Hepatocyte (in vitro differentiated cells): ENCODE measurements around the gene SNAPIN. TPM values are rescaled to one million over a fixed set of nuclear protein-coding genes. Genes with fewer than 3 reads are reported as not detected.
A peak's percentile ranks its signal among the peaks of the same experiment; 100 is the strongest.

Experiments
- DNase-seq: peaks from one replicate; pipeline ENCODE4 v3.0.0-alpha.2; 2016; ENCODE audit warnings: low spot score
- H2AFZ ChIP-seq: fragments of 200-600 bp; sonication (generic); 2 replicates; pipeline ENCODE4 v1.6.0; 2016; ENCODE audit warnings: antibody characterized with exemption, mild to moderate bottlenecking
- H3K27ac ChIP-seq: fragments of 200-600 bp; sonication (generic); 2 replicates; pipeline ENCODE4 v1.5.1; 2016; ENCODE audit warnings: mild to moderate bottlenecking
- H3K27me3 ChIP-seq: fragments of 200-600 bp; sonication (generic); 2 replicates; pipeline ENCODE4 v1.6.1; 2016
- H3K36me3 ChIP-seq: fragments of 200-600 bp; sonication (generic); replicated peaks from 2 replicates; pipeline ENCODE4 v1.5.1; 2016; ENCODE audit warnings: low read depth; ENCODE audit not compliant: insufficient read depth
- H3K4me1 ChIP-seq: fragments of 200-600 bp; sonication (generic); 2 replicates; pipeline ENCODE4 v1.5.1; 2016; ENCODE audit warnings: mild to moderate bottlenecking, moderate library complexity; ENCODE audit not compliant: insufficient read depth
- H3K4me2 ChIP-seq: fragments of 200-600 bp; sonication (generic); 2 replicates; pipeline ENCODE4 v1.6.0; 2016
- H3K4me3 ChIP-seq: fragments of 200-600 bp; sonication (generic); 2 replicates; pipeline ENCODE4 v1.5.1; 2016; ENCODE audit warnings: mild to moderate bottlenecking
- H3K79me2 ChIP-seq: fragments of 200-600 bp; sonication (generic); 2 replicates; pipeline ENCODE4 v1.6.0; 2017; ENCODE audit warnings: mild to moderate bottlenecking
- H3K9me2 ChIP-seq: fragments of 200-600 bp; sonication (generic); replicated peaks from 2 replicates; pipeline ENCODE4 v1.6.0; 2017; ENCODE audit warnings: mild to moderate bottlenecking; ENCODE audit not compliant: insufficient read depth
- H3K9me3 ChIP-seq: fragments of 200-600 bp; sonication (generic); 2 replicates; pipeline ENCODE4 v1.5.1; 2016; ENCODE audit warnings: low read depth, mild to moderate bottlenecking
- H4K20me1 ChIP-seq: fragments of 200-600 bp; sonication (generic); 2 replicates; pipeline ENCODE4 v1.6.0; 2016; ENCODE audit warnings: mild to moderate bottlenecking; ENCODE audit not compliant: insufficient read depth, poor library complexity, severe bottlenecking
- CTCF ChIP-seq: fragments of 200-600 bp; sonication (generic); IDR thresholded peaks from 2 replicates; pipeline ENCODE4 v1.5.1; 2016; ENCODE audit warnings: antibody characterized with exemption, mild to moderate bottlenecking; ENCODE audit not compliant: poor library complexity
- EZH2 ChIP-seq: fragments of 200-600 bp; sonication (generic); IDR thresholded peaks from 2 replicates; pipeline ENCODE4 v1.6.1; 2016; ENCODE audit warnings: antibody characterized with exemption, mild to moderate bottlenecking, borderline replicate concordance
- EZH2phosphoT487 ChIP-seq: fragments of 200-600 bp; sonication (generic); IDR thresholded peaks from one replicate; pipeline ENCODE4 v1.6.1; 2018; ENCODE audit warnings: antibody characterized with exemption, mild to moderate bottlenecking, low read depth, moderate library complexity; ENCODE audit not compliant: unreplicated experiment, severe bottlenecking
- WGBS: methylation state at CpG from one replicate; pipeline ENCODE4 v1.1.6; 2016; ENCODE audit warnings: low lambda C conversion rate; ENCODE audit errors: missing lambda C conversion rate; 5-methylcytosine and 5-hydroxymethylcytosine counted together
- polyA plus RNA-seq: library from polyadenylated mRNA; unstranded; fragments of >200 nt; fragmentation: Nextera tagmentation; extraction: Ambion mirVana; gene quantifications from 2 replicates; pipeline ENCODE4 v1.2.1, GENCODE V29; 2016
- total RNA-seq: library from RNA; depleted of rRNA; stranded (reverse); fragments of >200 nt; gene quantifications from 2 replicates; pipeline ENCODE4 v1.2.3, GENCODE V29; 2014

The SNAPIN gene
- total and polyA plus RNA-seq, 2 experiments from 2014 or later, result 41.4 to 63.2 TPM

GRCh38 chr1:153610334-153610733, 48.2 kb upstream of the SNAPIN start:
- no peak for DNase-seq
- Histone ChIP-seq H3K4me3 (no peak overlapping the region), H3K79me2 (peaks cover 34% of the 10 kb centered on the region)

GRCh38 chr1:153610811-153611301, 47.6 kb upstream of the SNAPIN start:
- DNase-seq, result no peak
- no peak for TF ChIP-seq EZH2phosphoT487
- no peak for TF ChIP-seq EZH2
- TF ChIP-seq CTCF, result no peak
- no peaks in the 10 kb centered on the region for H3K27me3 ChIP-seq
- peak overlapping the region; percentile 93 for H3K27ac ChIP-seq
- H3K4me1 ChIP-seq, result peaks cover 37% of the 10 kb centered on the region
- no peaks in the 10 kb centered on the region for H3K9me2 ChIP-seq
- no peaks in the 10 kb centered on the region for H4K20me1 ChIP-seq
- peaks cover 34% of the 10 kb centered on the region for H3K79me2 ChIP-seq
- no peak overlapping the region for H2AFZ ChIP-seq
- H3K36me3 ChIP-seq, result no peaks in the 10 kb centered on the region
- H3K4me2 ChIP-seq, result peak overlapping the region; percentile 76
- H3K9me3 ChIP-seq, result no peaks in the 10 kb centered on the region
- H3K4me3 ChIP-seq, result no peak overlapping the region
- 84% methylated on average over 7 of the region's 7 CpGs for WGBS

More at GRCh38 chr1:153610334-153610733, 48.2 kb upstream of the SNAPIN start:
- no peaks in the 10 kb centered on the region for H3K9me3 ChIP-seq
- TF ChIP-seq CTCF (no peak), EZH2 (no peak), EZH2phosphoT487 (no peak)
- H3K27ac ChIP-seq, result peak overlapping the region; percentile 93
- 49% methylated on average over 4 of the region's 4 CpGs for WGBS
- no peaks in the 10 kb centered on the region for H3K36me3 ChIP-seq
- H3K9me2 ChIP-seq, result no peaks in the 10 kb centered on the region
- H4K20me1 ChIP-seq, result no peaks in the 10 kb centered on the region
- peaks cover 37% of the 10 kb centered on the region for H3K4me1 ChIP-seq
- H3K4me2 ChIP-seq, result peak overlapping the region; percentile 76
- H2AFZ ChIP-seq, result no peak overlapping the region
- no peaks in the 10 kb centered on the region for H3K27me3 ChIP-seq

GRCh38 chr1:153611356-153611755, 47.1 kb upstream of the SNAPIN start:
- H3K4me3 ChIP-seq, result no peak overlapping the region
- no peaks in the 10 kb centered on the region for H3K9me2 ChIP-seq
- H3K79me2 ChIP-seq, result peaks cover 34% of the 10 kb centered on the region
- H3K27me3 ChIP-seq, result no peaks in the 10 kb centered on the region
- no peaks in the 10 kb centered on the region for H4K20me1 ChIP-seq
- WGBS, result 91% methylated on average over 1 of the region's 1 CpG
- H3K4me1 ChIP-seq, result peaks cover 41% of the 10 kb centered on the region
- no peak overlapping the region for H2AFZ ChIP-seq
- H3K36me3 ChIP-seq, result no peaks in the 10 kb centered on the region
- H3K4me2 ChIP-seq, result peak overlapping the region; percentile 76
- TF ChIP-seq EZH2phosphoT487 (no peak), CTCF (no peak), EZH2 (no peak)
- peak overlapping the region; percentile 90 for H3K27ac ChIP-seq
- no peaks in the 10 kb centered on the region for H3K9me3 ChIP-seq
- no peak for DNase-seq
